HFFc6 (cell line): ENCODE measurements around the gene FAM131A. TPM values are rescaled to one million over a fixed set of nuclear protein-coding genes. Genes with fewer than 3 reads are reported as not detected.
A peak's percentile ranks its signal among the peaks of the same experiment; 100 is the strongest.

Source experiments
- DNase-seq: peaks from one replicate; pipeline ENCODE4 v3.0.0-alpha.2; 2018
- H3K27ac Mint-ChIP-seq: 2 replicates; pipeline ENCODE4 v1.8.0; 2020; ENCODE audit warnings: mild to moderate bottlenecking, mixed read lengths
- H3K27me3 Mint-ChIP-seq: 2 replicates; pipeline ENCODE4 v1.8.0; 2021; ENCODE audit warnings: mild to moderate bottlenecking, moderate library complexity, mixed read lengths; ENCODE audit not compliant: insufficient read depth
- H3K36me3 Mint-ChIP-seq: 2 replicates; pipeline ENCODE4 v1.8.0; 2021; ENCODE audit warnings: low read depth, mixed read lengths
- H3K4me1 Mint-ChIP-seq: 2 replicates; pipeline ENCODE4 v1.8.0; 2020; ENCODE audit warnings: low read depth, mixed read lengths
- H3K4me3 Mint-ChIP-seq: 2 replicates; pipeline ENCODE4 v1.8.0; 2020; ENCODE audit warnings: mild to moderate bottlenecking, moderate library complexity, mixed read lengths
- H3K9me3 Mint-ChIP-seq: 2 replicates; pipeline ENCODE4 v1.8.0; 2020; ENCODE audit warnings: mild to moderate bottlenecking, mixed read lengths
- CTCF ChIP-seq: fragments of 200-600 bp; sonication (generic); IDR thresholded peaks from 2 replicates; pipeline ENCODE4 v1.5.0; 2021; ENCODE audit warnings: antibody characterized with exemption, mild to moderate bottlenecking
- total RNA-seq, 6 experiments: library from RNA; stranded (reverse); fragmentation: NEBNext Ultra II Directional; extraction: Animal tissue kit (Norgen Biotek cat#: 25700); gene quantifications; 2 replicates in 1 of 6; 3 replicates in 5 of 6; pipeline ENCODE4 v1.2.3, GENCODE V29; 2021

FAM131A gene
- total RNA-seq, 6 experiments from 2014 or later: 11.2 to 13.6 (median 11.9) TPM

- Mint-ChIP-seq H3K27ac (peak overlapping the region; percentile 40), H3K36me3 (peaks cover 40% of the 10 kb centered on the region), H3K4me3 (peak overlapping the region; percentile 89), H3K9me3 (no peaks in the 10 kb centered on the region), H3K4me1 (peaks cover 56% of the 10 kb centered on the region), H3K27me3 (peaks cover 5% of the 10 kb centered on the region)
- no peak for TF ChIP-seq CTCF
- DNase-seq: no peak
Observed at GRCh38 chr3:184317201-184317600, 20.2 kb upstream of the FAM131A start.

GRCh38 chr3:184320104-184320445, 17.3 kb upstream of the FAM131A start:
- H3K36me3 Mint-ChIP-seq: peaks cover 66% of the 10 kb centered on the region
- peak; percentile 97 for DNase-seq
- peaks cover 55% of the 10 kb centered on the region for H3K4me1 Mint-ChIP-seq
- TF ChIP-seq CTCF: no peak
- peak overlapping the region; percentile 70 for H3K27ac Mint-ChIP-seq
- H3K4me3 Mint-ChIP-seq: peak overlapping the region; percentile 81
- H3K27me3 Mint-ChIP-seq: peaks cover 3% of the 10 kb centered on the region
- no peaks in the 10 kb centered on the region for H3K9me3 Mint-ChIP-seq

GRCh38 chr3:184321666-184322065, 15.7 kb upstream of the FAM131A start:
- Mint-ChIP-seq H3K4me3 (no peak overlapping the region), H3K27me3 (peaks cover 3% of the 10 kb centered on the region), H3K36me3 (peaks cover 62% of the 10 kb centered on the region), H3K27ac (peak overlapping the region; percentile 70; the same call in 1 of the 2 replicates), H3K4me1 (peaks cover 54% of the 10 kb centered on the region), H3K9me3 (no peaks in the 10 kb centered on the region)
- DNase-seq: no peak
- TF ChIP-seq CTCF: no peak

- peaks cover 62% of the 10 kb centered on the region for H3K36me3 Mint-ChIP-seq
- no peak overlapping the region; the same call in 1 of the 2 replicates for H3K4me3 Mint-ChIP-seq
- no peaks in the 10 kb centered on the region for H3K9me3 Mint-ChIP-seq
- peaks cover 3% of the 10 kb centered on the region for H3K27me3 Mint-ChIP-seq
- no peak for DNase-seq
- no peak; the same call in 1 of the 2 replicates for TF ChIP-seq CTCF
- H3K4me1 Mint-ChIP-seq: peaks cover 45% of the 10 kb centered on the region
- H3K27ac Mint-ChIP-seq: peak overlapping the region; percentile 56; the same call in 1 of the 2 replicates
Observed at GRCh38 chr3:184322731-184323487, 14.5 kb upstream of the FAM131A start.

- Mint-ChIP-seq H3K27ac (peak overlapping the region; percentile 29; the same call in 1 of the 2 replicates), H3K27me3 (peaks cover 3% of the 10 kb centered on the region), H3K9me3 (no peaks in the 10 kb centered on the region), H3K4me3 (no peak overlapping the region), H3K4me1 (peaks cover 47% of the 10 kb centered on the region), H3K36me3 (peaks cover 65% of the 10 kb centered on the region)
- no peak for TF ChIP-seq CTCF
- DNase-seq: no peak
Observed at GRCh38 chr3:184323696-184324095, 13.7 kb upstream of the FAM131A start.
